WTC11 (cell line): ENCODE results near the gene SPACA9. TPM values are rescaled to one million over a fixed set of nuclear protein-coding genes. Genes with fewer than 3 reads are reported as not detected.

Experiments used
- ATAC-seq: fragments of 200-7000 bp; cut with Tn5 transposase; 2 replicates; pipeline ENCODE4 v1.10.0; 2021; ENCODE audit warnings: mild to moderate bottlenecking, moderate library complexity
- CTCF ChIA-PET: fragments of 300-600 bp; sonication (Branson Sonifier 250); formaldehyde crosslinking; loops from one replicate; lab custom pipeline; 2021; ENCODE audit warnings: antibody characterized with exemption; lab: Charles Lee
- POLR2A ChIA-PET: fragments of 350-600 bp; sonication (Branson Sonifier 250); formaldehyde crosslinking; loops from one replicate; lab custom pipeline; 2021; ENCODE audit warnings: antibody characterized with exemption; lab: Charles Lee
- DNase-seq: peaks from one replicate; pipeline ENCODE4 v3.0.0; 2021; ENCODE audit warnings: low spot score
- H3K27ac Mint-ChIP-seq: 2 replicates; pipeline ENCODE4 v1.8.0; 2021; ENCODE audit warnings: mixed read lengths
- H3K27me3 Mint-ChIP-seq: 2 replicates; pipeline ENCODE4 v1.8.0; 2021; ENCODE audit warnings: low read depth, mild to moderate bottlenecking, moderate library complexity, mixed read lengths
- H3K36me3 Mint-ChIP-seq: 2 replicates; pipeline ENCODE4 v1.8.0; 2021; ENCODE audit warnings: mixed read lengths
- H3K4me1 Mint-ChIP-seq: 2 replicates; pipeline ENCODE4 v1.8.0; 2022; ENCODE audit warnings: mixed read lengths
- H3K4me3 Mint-ChIP-seq: 2 replicates; pipeline ENCODE4 v1.8.0; 2021; ENCODE audit warnings: mild to moderate bottlenecking, moderate library complexity, mixed read lengths
- H3K9me3 Mint-ChIP-seq: 2 replicates; pipeline ENCODE4 v1.8.0; 2021; ENCODE audit warnings: mixed read lengths
- AFF4 ChIP-seq: sonication (generic); formaldehyde crosslinking; IDR thresholded peaks from 2 replicates; pipeline ENCODE4 v1.8.1; 2023; ENCODE audit warnings: mild to moderate bottlenecking, missing genetic modification reagents, borderline replicate concordance
- AR ChIP-seq: fragments of 250-450 bp; sonication (Bioruptor Pico); IDR thresholded peaks from 2 replicates; pipeline ENCODE4 v1.9.0; 2021; ENCODE audit warnings: mild to moderate bottlenecking
- EMX1 ChIP-seq: fragments of 250-450 bp; sonication (Bioruptor Pico); IDR thresholded peaks from 2 replicates; pipeline ENCODE4 v1.8.0; 2021; ENCODE audit warnings: mild to moderate bottlenecking
- ERG ChIP-seq: fragments of 250-450 bp; sonication (Bioruptor Pico); IDR thresholded peaks from 2 replicates; pipeline ENCODE4 v1.8.0; 2021; ENCODE audit warnings: mild to moderate bottlenecking
- ETV6 ChIP-seq: sonication (generic); formaldehyde crosslinking; IDR thresholded peaks from 2 replicates; pipeline ENCODE4 v1.8.1; 2022; ENCODE audit warnings: mild to moderate bottlenecking, missing genetic modification reagents
- FOXJ3 ChIP-seq: sonication (generic); formaldehyde crosslinking; IDR thresholded peaks from 2 replicates; pipeline ENCODE4 v1.9.0; 2021; ENCODE audit warnings: missing genetic modification reagents, mild to moderate bottlenecking, borderline replicate concordance
- FOXK1 ChIP-seq: sonication (generic); formaldehyde crosslinking; IDR thresholded peaks from 2 replicates; pipeline ENCODE4 v1.8.0; 2022; ENCODE audit warnings: mild to moderate bottlenecking, moderate library complexity, missing genetic modification reagents
- FOXP1 ChIP-seq: sonication (generic); formaldehyde crosslinking; IDR thresholded peaks from 2 replicates; pipeline ENCODE4 v1.8.0; 2022; ENCODE audit warnings: missing genetic modification reagents, mild to moderate bottlenecking, moderate library complexity, borderline replicate concordance
- GABPB1 ChIP-seq: sonication (generic); formaldehyde crosslinking; IDR thresholded peaks from 2 replicates; pipeline ENCODE4 v1.8.1; 2023; ENCODE audit warnings: mild to moderate bottlenecking, missing genetic modification reagents
- HMGA2 ChIP-seq: fragments of 250-450 bp; sonication (Bioruptor Pico); IDR thresholded peaks from 2 replicates; pipeline ENCODE4 v1.4.0; 2021; ENCODE audit warnings: mild to moderate bottlenecking, moderate library complexity
- MAX ChIP-seq: sonication (generic); formaldehyde crosslinking; IDR thresholded peaks from 2 replicates; pipeline ENCODE4 v1.8.0; 2022; ENCODE audit warnings: mild to moderate bottlenecking, missing genetic modification reagents
- MLX ChIP-seq: sonication (generic); formaldehyde crosslinking; IDR thresholded peaks from 2 replicates; pipeline ENCODE4 v1.8.1; 2023; ENCODE audit warnings: mild to moderate bottlenecking, missing genetic modification reagents, moderate library complexity
- MYBL2 ChIP-seq: sonication (generic); formaldehyde crosslinking; IDR thresholded peaks from 2 replicates; pipeline ENCODE4 v1.8.1; 2023; ENCODE audit warnings: mild to moderate bottlenecking, moderate library complexity, missing genetic modification reagents
- PRRX2 ChIP-seq: fragments of 250-450 bp; sonication (Bioruptor Pico); IDR thresholded peaks from 2 replicates; pipeline ENCODE4 v1.8.0; 2021; ENCODE audit warnings: mild to moderate bottlenecking
- SP1 ChIP-seq: sonication (generic); formaldehyde crosslinking; conservative IDR thresholded peaks from 2 replicates; pipeline ENCODE4 v1.8.1; 2022; ENCODE audit warnings: missing genetic modification reagents
- ZBTB43 ChIP-seq: sonication (generic); formaldehyde crosslinking; IDR thresholded peaks from 2 replicates; pipeline ENCODE4 v1.8.1; 2023; ENCODE audit warnings: mild to moderate bottlenecking, missing genetic modification reagents
- ZNF121 ChIP-seq: sonication (generic); formaldehyde crosslinking; IDR thresholded peaks from 2 replicates; pipeline ENCODE4 v1.8.0; 2023; ENCODE audit warnings: missing genetic modification reagents
- ZNF232 ChIP-seq: sonication (generic); formaldehyde crosslinking; IDR thresholded peaks from 2 replicates; pipeline ENCODE4 v1.8.0; 2022; ENCODE audit warnings: mild to moderate bottlenecking, missing genetic modification reagents
- ZNF263 ChIP-seq: sonication (generic); formaldehyde crosslinking; IDR thresholded peaks from 2 replicates; pipeline ENCODE4 v1.8.1; 2022; ENCODE audit warnings: low read depth, mild to moderate bottlenecking, moderate library complexity, missing genetic modification reagents
- ZNF416 ChIP-seq: fragments of 250-450 bp; sonication (Bioruptor Pico); IDR thresholded peaks from 2 replicates; pipeline ENCODE4 v1.9.0; 2021; ENCODE audit warnings: mild to moderate bottlenecking, inconsistent platforms
- ZNF512 ChIP-seq: sonication (generic); formaldehyde crosslinking; IDR thresholded peaks from 2 replicates; pipeline ENCODE4 v1.8.1; 2022; ENCODE audit warnings: missing genetic modification reagents, borderline replicate concordance
- ZNF671 ChIP-seq: fragments of 250-450 bp; sonication (Bioruptor Pico); IDR thresholded peaks from 2 replicates; pipeline ENCODE4 v1.8.0; 2021; ENCODE audit warnings: mild to moderate bottlenecking
- total RNA-seq: library from RNA; stranded (reverse); gene quantifications from 3 replicates; pipeline ENCODE4 v1.2.3, GENCODE V29; 2021

The SPACA9 gene
- total RNA-seq, 1 experiment from 2014 or later, result 0.48 TPM

- TF ChIP-seq ZNF512 (CRISPR knock-in tag) (no peak), ZBTB43 (CRISPR knock-in tag) (no peak), AFF4 (CRISPR knock-in tag) (no peak)
These were observed 1.3 kb upstream of the SPACA9 start (continued) for GRCh38 chr9:132877458-132877823.

GRCh38 chr9:132877824-132878694 is 639 bp upstream of the SPACA9 start, which contains the start of gene AK8:
Gene AK8 (minus strand): TSS chr9:132878284. CDS start chr9:132878255, 29 bp downstream.
- peaks cover 42% of the 10 kb centered on the region for H3K27me3 Mint-ChIP-seq
- no peak within 1 kb of the TSS for H3K27ac Mint-ChIP-seq
- H3K4me1 Mint-ChIP-seq, result 0 out of 2 replicates have a peak, but pooled peaks cover 3% of the 10 kb centered on the region
- DNase-seq (peak; percentile 77), ATAC-seq (peak; percentile 69)
- H3K9me3 Mint-ChIP-seq, result no peaks in the 10 kb centered on the region
- H3K36me3 Mint-ChIP-seq, result no peaks in the 10 kb centered on the region
- POLR2A ChIA-PET, result interaction anchor here (0.7 kb wide), 1 partner anchor 767 kb away, joined by 3 read pairs; no protein-coding TSS in a partner anchor
- CTCF ChIA-PET, result interaction anchor here (0.8 to 2.4 kb wide), 9 partner anchors 24 to 1324 kb away, joined by 3 to 17 read pairs (median 3); partner anchors contain the start of gene CFAP77
- peak within 1 kb of the TSS; percentile 74 for H3K4me3 Mint-ChIP-seq
- TF ChIP-seq GABPB1, result peak; percentile 38; the same call in 1 of the 2 replicates
- no peak for TF ChIP-seq HMGA2 (CRISPR knock-in tag)
- TF ChIP-seq MYBL2 (CRISPR knock-in tag), result no peak
- TF ChIP-seq MAX (CRISPR knock-in tag), result peak; percentile 61; the same call in 1 of the 2 replicates
- TF ChIP-seq FOXP1 (CRISPR knock-in tag), result no peak; the same call in 1 of the 2 replicates
- no peak for TF ChIP-seq ERG (CRISPR knock-in tag)
- TF ChIP-seq ZNF671, result no peak
- TF ChIP-seq ZNF121 (CRISPR knock-in tag), result peak; percentile 100
- TF ChIP-seq ZNF416 (CRISPR knock-in tag), result no peak
- no peak for TF ChIP-seq EMX1 (CRISPR knock-in tag)
- TF ChIP-seq PRRX2 (CRISPR knock-in tag), result no peak
- peak; percentile 60; the same call in 1 of the 2 replicates for TF ChIP-seq ZNF232 (CRISPR knock-in tag)
- no peak for TF ChIP-seq MLX (CRISPR knock-in tag)
- peak; percentile 71; the same call in 1 of the 2 replicates for TF ChIP-seq FOXK1
- no peak for TF ChIP-seq ZNF263
- TF ChIP-seq ETV6 (CRISPR knock-in tag), result peak; percentile 69; the same call in 1 of the 2 replicates
- no peak for TF ChIP-seq ZBTB43 (CRISPR knock-in tag)
- no peak for TF ChIP-seq FOXJ3 (CRISPR knock-in tag)
- TF ChIP-seq AR, result no peak
- TF ChIP-seq SP1 (CRISPR knock-in tag), result peak; percentile 93
